Hepatocyte (in vitro differentiated cells): ENCODE measurements around the gene P2RY12. TPM values are rescaled to one million over a fixed set of nuclear protein-coding genes. Genes with fewer than 3 reads are reported as not detected.

Source experiments
- DNase-seq: peaks from one replicate; pipeline ENCODE4 v3.0.0-alpha.2; 2016; ENCODE audit warnings: low spot score
- H2AFZ ChIP-seq: fragments of 200-600 bp; sonication (generic); 2 replicates; pipeline ENCODE4 v1.6.0; 2016; ENCODE audit warnings: antibody characterized with exemption, mild to moderate bottlenecking
- H3K27ac ChIP-seq: fragments of 200-600 bp; sonication (generic); 2 replicates; pipeline ENCODE4 v1.5.1; 2016; ENCODE audit warnings: mild to moderate bottlenecking
- H3K27me3 ChIP-seq: fragments of 200-600 bp; sonication (generic); 2 replicates; pipeline ENCODE4 v1.6.1; 2016
- H3K36me3 ChIP-seq: fragments of 200-600 bp; sonication (generic); replicated peaks from 2 replicates; pipeline ENCODE4 v1.5.1; 2016; ENCODE audit warnings: low read depth; ENCODE audit not compliant: insufficient read depth
- H3K4me1 ChIP-seq: fragments of 200-600 bp; sonication (generic); 2 replicates; pipeline ENCODE4 v1.5.1; 2016; ENCODE audit warnings: mild to moderate bottlenecking, moderate library complexity; ENCODE audit not compliant: insufficient read depth
- H3K4me2 ChIP-seq: fragments of 200-600 bp; sonication (generic); 2 replicates; pipeline ENCODE4 v1.6.0; 2016
- H3K4me3 ChIP-seq: fragments of 200-600 bp; sonication (generic); 2 replicates; pipeline ENCODE4 v1.5.1; 2016; ENCODE audit warnings: mild to moderate bottlenecking
- H3K79me2 ChIP-seq: fragments of 200-600 bp; sonication (generic); 2 replicates; pipeline ENCODE4 v1.6.0; 2017; ENCODE audit warnings: mild to moderate bottlenecking
- H3K9me2 ChIP-seq: fragments of 200-600 bp; sonication (generic); replicated peaks from 2 replicates; pipeline ENCODE4 v1.6.0; 2017; ENCODE audit warnings: mild to moderate bottlenecking; ENCODE audit not compliant: insufficient read depth
- H3K9me3 ChIP-seq: fragments of 200-600 bp; sonication (generic); 2 replicates; pipeline ENCODE4 v1.5.1; 2016; ENCODE audit warnings: low read depth, mild to moderate bottlenecking
- H4K20me1 ChIP-seq: fragments of 200-600 bp; sonication (generic); 2 replicates; pipeline ENCODE4 v1.6.0; 2016; ENCODE audit warnings: mild to moderate bottlenecking; ENCODE audit not compliant: insufficient read depth, poor library complexity, severe bottlenecking
- CTCF ChIP-seq: fragments of 200-600 bp; sonication (generic); IDR thresholded peaks from 2 replicates; pipeline ENCODE4 v1.5.1; 2016; ENCODE audit warnings: antibody characterized with exemption, mild to moderate bottlenecking; ENCODE audit not compliant: poor library complexity
- EZH2 ChIP-seq: fragments of 200-600 bp; sonication (generic); IDR thresholded peaks from 2 replicates; pipeline ENCODE4 v1.6.1; 2016; ENCODE audit warnings: antibody characterized with exemption, mild to moderate bottlenecking, borderline replicate concordance
- EZH2phosphoT487 ChIP-seq: fragments of 200-600 bp; sonication (generic); IDR thresholded peaks from one replicate; pipeline ENCODE4 v1.6.1; 2018; ENCODE audit warnings: antibody characterized with exemption, mild to moderate bottlenecking, low read depth, moderate library complexity; ENCODE audit not compliant: unreplicated experiment, severe bottlenecking
- WGBS: methylation state at CpG from one replicate; pipeline ENCODE4 v1.1.6; 2016; ENCODE audit warnings: low lambda C conversion rate; ENCODE audit errors: missing lambda C conversion rate; 5-methylcytosine and 5-hydroxymethylcytosine counted together
- polyA plus RNA-seq: library from polyadenylated mRNA; unstranded; fragments of >200 nt; fragmentation: Nextera tagmentation; extraction: Ambion mirVana; gene quantifications from 2 replicates; pipeline ENCODE4 v1.2.1, GENCODE V29; 2016
- total RNA-seq: library from RNA; depleted of rRNA; stranded (reverse); fragments of >200 nt; gene quantifications from 2 replicates; pipeline ENCODE4 v1.2.3, GENCODE V29; 2014

Gene P2RY12
- total RNA-seq = 0.07 and 0.48 TPM in 2 replicates
- polyA plus RNA-seq = not detected in 2 replicates

- no peak within 1 kb of the TSS for H3K27ac ChIP-seq
- H3K4me1 ChIP-seq = peaks cover 4% of the 10 kb centered on the region
- H3K79me2 ChIP-seq = no peaks in the 10 kb centered on the region
- peak within 1 kb of the TSS; percentile 15 for H2AFZ ChIP-seq
- no peaks in the 10 kb centered on the region for H3K36me3 ChIP-seq
- H4K20me1 ChIP-seq = no peaks in the 10 kb centered on the region
- H3K4me3 ChIP-seq = no peak within 1 kb of the TSS
- no peaks in the 10 kb centered on the region for H3K9me2 ChIP-seq
- no peaks in the 10 kb centered on the region for H3K9me3 ChIP-seq
- WGBS = 93% methylated on average over 4 of the region's 4 CpGs
- no peak for TF ChIP-seq CTCF
- no peak for TF ChIP-seq EZH2phosphoT487
- TF ChIP-seq EZH2 = no peak
- H3K27me3 ChIP-seq = no peaks in the 10 kb centered on the region
- DNase-seq = no peak
- H3K4me2 ChIP-seq = no peak within 1 kb of the TSS
Measured at GRCh38 chr3:151384741-151385174, at the start of gene P2RY12. Gene P2RY12, minus strand, starts transcription at chr3:151384753. Its CDS starts 45,908 bp downstream, at chr3:151338845.

GRCh38 chr3:151432616-151433372 is 48.2 kb upstream of the P2RY12 start:
- no peak overlapping the region for H3K27ac ChIP-seq
- H3K27me3 ChIP-seq = no peaks in the 10 kb centered on the region
- TF ChIP-seq EZH2 (no peak), EZH2phosphoT487 (no peak), CTCF (no peak)
- no peaks in the 10 kb centered on the region for H3K79me2 ChIP-seq
- no peak overlapping the region for H3K4me2 ChIP-seq
- no peaks in the 10 kb centered on the region for H4K20me1 ChIP-seq
- H3K4me1 ChIP-seq = no peaks in the 10 kb centered on the region
- H3K9me3 ChIP-seq = no peaks in the 10 kb centered on the region
- no peaks in the 10 kb centered on the region for H3K36me3 ChIP-seq
- whole genome bisulfite sequencing = 92% methylated on average over 7 of the region's 7 CpGs
- H2AFZ ChIP-seq = no peak overlapping the region
- no peak for DNase-seq
- H3K9me2 ChIP-seq = no peaks in the 10 kb centered on the region
- H3K4me3 ChIP-seq = no peak overlapping the region

GRCh38 chr3:151431940-151432339 is 47.4 kb upstream of the P2RY12 start:
- H3K9me2 ChIP-seq = no peaks in the 10 kb centered on the region
- DNase-seq = no peak
- 91% methylated on average over 3 of the region's 3 CpGs for WGBS
- H3K27ac ChIP-seq = no peak overlapping the region
- H3K4me2 ChIP-seq = no peak overlapping the region
- H4K20me1 ChIP-seq = no peaks in the 10 kb centered on the region
- no peaks in the 10 kb centered on the region for H3K9me3 ChIP-seq
- no peaks in the 10 kb centered on the region for H3K27me3 ChIP-seq
- H3K4me3 ChIP-seq = no peak overlapping the region
- no peaks in the 10 kb centered on the region for H3K4me1 ChIP-seq
- H3K36me3 ChIP-seq = no peaks in the 10 kb centered on the region
- H3K79me2 ChIP-seq = no peaks in the 10 kb centered on the region
- TF ChIP-seq EZH2 = no peak
- no peak for TF ChIP-seq CTCF
- no peak for TF ChIP-seq EZH2phosphoT487
- H2AFZ ChIP-seq = no peak overlapping the region
